ACC112 (cell line): ENCODE results near the gene ZNF575.
"Not testable (repeated sequence)": the region's sequence is repeated elsewhere in the genome, so short reads cannot be mapped to it uniquely, and the experiment has no call there.

ENCODE experiments used
- H2AFZ ChIP-seq: fragments of 200-600 bp; sonication (generic); one replicate; pipeline ENCODE4 v1.6.0; 2017; ENCODE audit warnings: antibody characterized with exemption, low read length; ENCODE audit not compliant: unreplicated experiment
- H3K27ac ChIP-seq: fragments of 200-600 bp; sonication (generic); 2 replicates; pipeline ENCODE4 v1.5.1; 2014; ENCODE audit warnings: low read depth, mild to moderate bottlenecking, antibody characterized with exemption, low read length, moderate library complexity
- H3K27me3 ChIP-seq: fragments of 200-600 bp; sonication (generic); 2 replicates; pipeline ENCODE4 v1.6.1; 2014; ENCODE audit warnings: mild to moderate bottlenecking, antibody characterized with exemption, low read length, moderate library complexity, mixed read lengths; ENCODE audit not compliant: insufficient read depth
- H3K36me3 ChIP-seq: fragments of 200-600 bp; sonication (generic); 2 replicates; pipeline ENCODE4 v1.6.1; 2016; ENCODE audit warnings: mild to moderate bottlenecking, antibody characterized with exemption, low read length, moderate library complexity, mixed read lengths; ENCODE audit not compliant: insufficient read depth
- H3K4me1 ChIP-seq: fragments of 200-600 bp; sonication (generic); one replicate; pipeline ENCODE4 v1.6.1; 2016; ENCODE audit warnings: low read length, mixed read lengths; ENCODE audit not compliant: insufficient read depth, unreplicated experiment, control insufficient read depth
- H3K4me3 ChIP-seq: fragments of 200-600 bp; sonication (generic); 2 replicates; pipeline ENCODE4 v1.5.1; 2014; ENCODE audit warnings: mild to moderate bottlenecking, low read depth, low read length
- H3K79me2 ChIP-seq: fragments of 200-600 bp; sonication (generic); one replicate; pipeline ENCODE4 v1.6.0; 2016; ENCODE audit warnings: low read length; ENCODE audit not compliant: control insufficient read depth, unreplicated experiment, insufficient read depth

Gene ZNF575

GRCh38 chr19:43545981-43546380 is 13.0 kb downstream of the ZNF575 start:
- Histone ChIP-seq H3K36me3 (no peaks in the 10 kb centered on the region), H3K79me2 (no peaks in the 10 kb centered on the region), H3K4me3 (no peak overlapping the region), H3K27me3 (no peaks in the 10 kb centered on the region), H3K27ac (no peak overlapping the region), H2AFZ (no peak overlapping the region), H3K4me1 (no peaks in the 10 kb centered on the region)

GRCh38 chr19:43546581-43546980 is 13.6 kb downstream of the ZNF575 start:
- Histone ChIP-seq H3K27ac (no peak overlapping the region), H3K4me1 (no peaks in the 10 kb centered on the region), H2AFZ (no peak overlapping the region), H3K4me3 (no peak overlapping the region), H3K27me3 (no peaks in the 10 kb centered on the region), H3K79me2 (no peaks in the 10 kb centered on the region), H3K36me3 (no peaks in the 10 kb centered on the region)

GRCh38 chr19:43547926-43548325 is 14.9 kb downstream of the ZNF575 start:
- H2AFZ ChIP-seq, H3K27ac ChIP-seq, H3K27me3 ChIP-seq, H3K4me3 ChIP-seq, H3K36me3 ChIP-seq, H3K79me2 ChIP-seq, H3K4me1 ChIP-seq: not testable (repeated sequence)

- no peak overlapping the region for H2AFZ ChIP-seq
- no peak overlapping the region for H3K27ac ChIP-seq
- no peaks in the 10 kb centered on the region for H3K27me3 ChIP-seq
- H3K36me3 ChIP-seq = no peaks in the 10 kb centered on the region
- H3K4me1 ChIP-seq = no peaks in the 10 kb centered on the region
- H3K79me2 ChIP-seq = no peaks in the 10 kb centered on the region
- H3K4me3 ChIP-seq = no peak overlapping the region
These were observed 15.7 kb downstream of the ZNF575 start for GRCh38 chr19:43548706-43549105.

GRCh38 chr19:43551399-43552197 is 18.6 kb downstream of the ZNF575 start:
- Histone ChIP-seq H3K27me3 (no peaks in the 10 kb centered on the region), H3K79me2 (no peaks in the 10 kb centered on the region), H3K27ac (no peak overlapping the region), H3K4me1 (no peaks in the 10 kb centered on the region), H2AFZ (no peak overlapping the region), H3K36me3 (no peaks in the 10 kb centered on the region), H3K4me3 (no peak overlapping the region)

GRCh38 chr19:43552198-43552450 is 19.1 kb downstream of the ZNF575 start:
- Histone ChIP-seq H3K27ac (no peak overlapping the region), H3K36me3 (no peaks in the 10 kb centered on the region), H3K27me3 (no peaks in the 10 kb centered on the region), H2AFZ (no peak overlapping the region), H3K4me1 (no peaks in the 10 kb centered on the region), H3K4me3 (no peak overlapping the region), H3K79me2 (no peaks in the 10 kb centered on the region)

GRCh38 chr19:43552616-43553015 is 19.6 kb downstream of the ZNF575 start:
- Histone ChIP-seq H3K27me3 (no peaks in the 10 kb centered on the region), H3K4me3 (no peak overlapping the region), H3K79me2 (no peaks in the 10 kb centered on the region), H3K36me3 (no peaks in the 10 kb centered on the region), H3K27ac (no peak overlapping the region), H2AFZ (no peak overlapping the region), H3K4me1 (no peaks in the 10 kb centered on the region)

- Histone ChIP-seq H3K36me3 (no peaks in the 10 kb centered on the region), H3K27ac (no peak overlapping the region), H3K4me1 (peaks cover 3% of the 10 kb centered on the region), H3K27me3 (no peaks in the 10 kb centered on the region), H2AFZ (no peak overlapping the region), H3K4me3 (no peak overlapping the region), H3K79me2 (no peaks in the 10 kb centered on the region)
These were observed 20.7 kb downstream of the ZNF575 start for GRCh38 chr19:43553656-43554055.

- Histone ChIP-seq H3K27ac (no peak overlapping the region), H3K4me3 (no peak overlapping the region), H3K4me1 (peaks cover 3% of the 10 kb centered on the region), H2AFZ (no peak overlapping the region), H3K36me3 (no peaks in the 10 kb centered on the region), H3K79me2 (no peaks in the 10 kb centered on the region), H3K27me3 (no peaks in the 10 kb centered on the region)
These were observed 21.4 kb downstream of the ZNF575 start for GRCh38 chr19:43554317-43554895.

GRCh38 chr19:43555185-43555770 is 22.3 kb downstream of the ZNF575 start:
- Histone ChIP-seq H3K4me3 (no peak overlapping the region), H3K4me1 (peaks cover 3% of the 10 kb centered on the region), H3K79me2 (no peaks in the 10 kb centered on the region), H3K27ac (no peak overlapping the region), H3K27me3 (no peaks in the 10 kb centered on the region), H3K36me3 (no peaks in the 10 kb centered on the region), H2AFZ (no peak overlapping the region)

GRCh38 chr19:43560687-43561086 is 27.7 kb downstream of the ZNF575 start:
- H3K27me3 ChIP-seq = no peaks in the 10 kb centered on the region
- H3K36me3 ChIP-seq = 0 out of 2 replicates have a peak, but pooled peaks cover 6% of the 10 kb centered on the region
- H3K79me2 ChIP-seq = peaks cover 2% of the 10 kb centered on the region
- peaks cover 8% of the 10 kb centered on the region for H3K4me1 ChIP-seq
- no peak overlapping the region for H3K4me3 ChIP-seq
- no peak overlapping the region for H2AFZ ChIP-seq
- peak overlapping the region; percentile 45; the same call in 1 of the 2 replicates for H3K27ac ChIP-seq
